Mucosa of descending colon (tissue), 3 donors: ENCODE measurements around the gene TRAPPC10. TPM values are rescaled to one million over a fixed set of nuclear protein-coding genes. Genes with fewer than 3 reads are reported as not detected.

Experiments used
- ATAC-seq: fragments of 200-7000 bp; cut with Tn5 transposase; one replicate; pipeline ENCODE4 v1.9.1; 2020; ENCODE audit warnings: mild to moderate bottlenecking, moderate library complexity
- DNase-seq, 3 donors: peaks; one replicate each; pipeline ENCODE4 v3.0.0-alpha.2; 2020
- H3K36me3 ChIP-seq: fragments of 200-600 bp; one replicate; pipeline ENCODE4 v1.8.0; 2021; ENCODE audit warnings: low read depth, mild to moderate bottlenecking
- H3K4me1 ChIP-seq: fragments of 200-600 bp; one replicate; pipeline ENCODE4 v1.8.0; 2021; ENCODE audit warnings: low read depth, mild to moderate bottlenecking
- H3K4me3 ChIP-seq: fragments of 200-600 bp; one replicate; pipeline ENCODE4 v1.8.0; 2021; ENCODE audit warnings: mild to moderate bottlenecking
- H3K9me3 ChIP-seq: fragments of 200-600 bp; one replicate; pipeline ENCODE4 v1.8.0; 2021; ENCODE audit warnings: mild to moderate bottlenecking
- intact Hi-C, 2 donors: fragments of 100-400 bp; cut with DNase I in 1 of 2; cut with micrococcal nuclease in 1 of 2; formaldehyde crosslinking; loops; one replicate each; pipeline versions ENCODE4 v1.11.0 to v1.11.1; 2022; cut with DNase I, micrococcal nuclease
- total RNA-seq, 3 donors: library from RNA; stranded (reverse); fragmentation: NEBNext Ultra II Directional in 2 of 3; extraction: Animal tissue kit (Norgen Biotek cat#: 25700) in 2 of 3; gene quantifications; one replicate each; pipeline versions ENCODE4 v1.2.1 to v1.2.4, GENCODE V29; 2021 to 2023
- TF ChIP-seq, protein P1 (sequence below): fragments of 200-600 bp; IDR thresholded peaks from one replicate; pipeline ENCODE4 v1.8.0; 2022; ENCODE audit warnings: antibody characterized with exemption, mild to moderate bottlenecking
- donor health status: DM: no; HTN: no; CAD: no; lungs with moderate emphysema.
- donor health status: DM: no; HTN: no; CAD: no.
- donor health status: DM: no; HTN: yes; CAD: no.

Gene TRAPPC10
- total RNA-seq, 3 donors from 2014 or later: 57.7 to 86.8 (median 61.9) TPM

DNA sequence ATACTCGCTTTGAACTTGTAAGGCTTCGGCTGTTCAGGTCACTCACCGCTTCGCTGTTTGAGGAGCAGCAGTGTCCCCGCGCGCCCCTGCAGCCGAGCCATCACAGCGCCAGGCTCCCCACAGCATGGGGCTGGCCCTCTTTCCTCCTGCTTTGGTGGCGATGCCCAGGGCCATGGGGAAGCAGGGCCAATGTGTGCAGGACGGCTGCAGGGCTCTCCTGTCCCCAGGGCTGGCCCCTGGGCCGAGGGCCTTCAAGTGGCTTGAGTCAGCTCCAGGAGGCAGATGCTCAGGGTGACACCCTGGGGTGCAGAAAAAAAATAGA is 38.5 kb upstream of the TRAPPC10 start:
- TF ChIP-seq, protein P1, sequence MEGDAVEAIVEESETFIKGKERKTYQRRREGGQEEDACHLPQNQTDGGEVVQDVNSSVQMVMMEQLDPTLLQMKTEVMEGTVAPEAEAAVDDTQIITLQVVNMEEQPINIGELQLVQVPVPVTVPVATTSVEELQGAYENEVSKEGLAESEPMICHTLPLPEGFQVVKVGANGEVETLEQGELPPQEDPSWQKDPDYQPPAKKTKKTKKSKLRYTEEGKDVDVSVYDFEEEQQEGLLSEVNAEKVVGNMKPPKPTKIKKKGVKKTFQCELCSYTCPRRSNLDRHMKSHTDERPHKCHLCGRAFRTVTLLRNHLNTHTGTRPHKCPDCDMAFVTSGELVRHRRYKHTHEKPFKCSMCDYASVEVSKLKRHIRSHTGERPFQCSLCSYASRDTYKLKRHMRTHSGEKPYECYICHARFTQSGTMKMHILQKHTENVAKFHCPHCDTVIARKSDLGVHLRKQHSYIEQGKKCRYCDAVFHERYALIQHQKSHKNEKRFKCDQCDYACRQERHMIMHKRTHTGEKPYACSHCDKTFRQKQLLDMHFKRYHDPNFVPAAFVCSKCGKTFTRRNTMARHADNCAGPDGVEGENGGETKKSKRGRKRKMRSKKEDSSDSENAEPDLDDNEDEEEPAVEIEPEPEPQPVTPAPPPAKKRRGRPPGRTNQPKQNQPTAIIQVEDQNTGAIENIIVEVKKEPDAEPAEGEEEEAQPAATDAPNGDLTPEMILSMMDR: no peak
- peaks cover 5% of the 10 kb centered on the region for H3K36me3 ChIP-seq
- H3K4me1 ChIP-seq: no peaks in the 10 kb centered on the region
- ATAC-seq: no peak
- H3K4me3 ChIP-seq: no peak overlapping the region
- no peaks in the 10 kb centered on the region for H3K9me3 ChIP-seq
- intact Hi-C loops: no loop called here
- peak in 1 of 3 donors; percentile 41 for DNase-seq

DNA sequence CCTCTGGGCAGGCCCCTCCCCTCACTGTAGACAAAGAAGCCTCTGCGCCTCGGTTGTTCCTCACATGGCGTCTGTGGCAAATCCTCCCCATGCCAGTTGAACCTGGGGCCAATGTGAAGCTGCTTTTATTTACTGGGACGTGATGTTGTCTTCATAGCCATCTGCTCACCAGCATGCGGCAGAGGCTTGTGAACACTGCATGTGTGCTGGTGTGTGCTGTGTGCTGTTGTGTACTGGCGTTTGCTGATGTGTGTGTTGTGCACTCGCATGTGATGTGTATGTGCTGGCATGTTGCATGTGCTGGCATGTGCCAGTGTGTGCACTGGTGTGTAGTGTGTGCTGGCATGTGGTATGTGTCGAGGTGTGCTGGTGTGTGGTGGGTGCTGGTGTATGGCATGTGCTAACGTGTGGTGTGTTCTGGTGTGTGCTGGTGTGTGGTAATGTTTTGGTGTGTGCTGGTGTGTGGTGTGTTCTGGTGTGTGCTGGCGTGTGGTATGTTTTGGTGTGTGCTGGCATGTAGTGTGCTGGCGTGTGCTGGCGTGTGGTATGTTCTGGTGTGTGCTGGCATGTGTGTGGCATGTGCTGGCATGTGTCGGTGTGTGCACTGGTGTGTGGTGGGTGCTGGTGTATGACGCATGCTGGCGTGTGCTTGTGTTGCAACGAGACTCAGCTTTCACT is 37.2 kb upstream of the TRAPPC10 start:
- TF ChIP-seq, protein P1: no peak
- Histone ChIP-seq H3K36me3 (peaks cover 5% of the 10 kb centered on the region), H3K4me3 (no peak overlapping the region), H3K9me3 (no peaks in the 10 kb centered on the region), H3K4me1 (no peaks in the 10 kb centered on the region)
- intact Hi-C loops: loop anchor here in 1 of 2 donors (5.0 kb wide), 1 partner anchor 163 kb away; no protein-coding TSS in a partner anchor
- DNase-seq: peak in 1 of 3 donors; percentile 20
- peak; percentile 12 for ATAC-seq

DNA sequence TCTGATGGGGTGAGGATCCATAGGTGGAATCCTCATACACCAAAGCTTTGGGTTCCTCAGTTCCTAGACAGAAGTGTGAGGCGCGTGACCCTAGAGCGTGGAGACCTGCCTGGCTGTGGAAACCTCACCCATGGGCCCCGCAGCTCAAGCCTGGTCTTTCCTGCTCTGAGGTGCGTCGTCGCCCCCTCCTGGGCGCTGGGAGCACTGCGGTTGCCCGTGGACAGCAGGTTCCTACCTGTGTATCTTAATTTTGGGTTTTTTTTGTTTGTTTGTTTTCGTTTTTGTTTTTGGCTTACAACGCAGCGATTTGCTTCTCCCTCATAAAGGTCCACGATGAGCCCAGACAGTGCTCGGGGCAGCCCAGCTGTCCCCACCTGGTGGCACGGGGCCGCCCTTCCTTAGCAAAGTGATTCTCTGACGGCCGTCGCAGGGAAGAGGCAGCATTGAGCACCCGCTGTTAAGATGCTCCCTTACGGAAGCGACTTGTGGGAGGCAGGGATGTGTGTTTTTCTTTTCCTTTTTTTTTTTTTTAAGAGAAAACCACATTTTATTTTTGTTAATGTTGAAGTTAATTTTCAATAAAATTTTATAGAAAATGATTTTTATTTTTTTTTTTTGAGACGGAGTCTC is 36.5 kb upstream of the TRAPPC10 start:
- TF ChIP-seq, protein P1: peak; percentile 82
- no peaks in the 10 kb centered on the region for H3K9me3 ChIP-seq
- no peak overlapping the region for H3K4me3 ChIP-seq
- DNase-seq (peak; percentile 82 to 90 (median 87)), ATAC-seq (peak; percentile 88)
- intact Hi-C loops: loop anchor here in 1 of 2 donors (5.0 kb wide), 1 partner anchor 163 kb away; no protein-coding TSS in a partner anchor
- H3K4me1 ChIP-seq: no peaks in the 10 kb centered on the region
- peaks cover 5% of the 10 kb centered on the region for H3K36me3 ChIP-seq

DNA sequence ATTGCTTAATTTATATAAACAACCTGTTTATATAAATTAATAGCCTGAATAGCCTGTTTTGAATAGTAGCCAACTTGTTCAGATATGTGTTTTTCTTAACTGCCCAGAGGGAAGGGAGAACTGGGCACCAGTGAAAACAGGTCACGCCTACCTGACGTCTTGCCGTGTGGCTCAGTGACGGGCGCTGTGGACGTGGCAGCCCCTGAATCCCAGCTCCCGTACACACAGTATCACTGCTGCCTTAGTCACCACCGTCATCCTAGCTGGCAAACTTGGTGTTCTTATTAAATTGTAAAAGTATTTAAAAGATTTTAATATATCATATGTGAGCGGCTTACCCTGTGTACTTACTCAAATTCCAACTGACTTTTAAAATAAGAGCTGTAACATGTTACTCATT is 35.4 kb upstream of the TRAPPC10 start:
- intact Hi-C loops: loop anchor here in 1 of 2 donors (5.0 kb wide), 1 partner anchor 164 kb away; no protein-coding TSS in a partner anchor
- no peak for ATAC-seq

DNA sequence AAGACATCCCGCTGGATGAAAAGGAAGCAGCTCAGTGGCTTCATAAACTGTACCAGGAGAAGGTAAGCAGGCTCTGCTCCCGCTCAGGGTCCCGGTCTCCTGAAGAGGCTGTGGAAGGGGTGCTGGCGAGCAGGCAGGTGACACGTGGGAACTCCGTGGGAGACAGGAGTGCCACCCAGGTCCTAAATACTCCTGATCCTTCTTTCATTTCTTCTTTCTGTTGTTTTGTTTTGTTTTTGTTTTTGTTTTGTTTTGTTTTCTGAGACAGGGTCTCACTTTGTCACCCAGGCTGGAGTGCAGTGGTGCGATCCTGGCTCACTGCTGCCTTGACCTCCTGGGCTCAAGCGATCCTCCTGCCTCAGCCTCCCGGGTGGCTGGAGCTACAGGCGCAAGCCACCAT is 34.0 kb upstream of the TRAPPC10 start:
- Histone ChIP-seq H3K4me1 (no peaks in the 10 kb centered on the region), H3K4me3 (no peak overlapping the region), H3K9me3 (no peaks in the 10 kb centered on the region), H3K36me3 (peaks cover 5% of the 10 kb centered on the region)
- DNase-seq (peak in 1 of 3 donors; percentile 14), ATAC-seq (no peak)
- TF ChIP-seq, protein P1: no peak
- intact Hi-C loops: loop anchor here in 1 of 2 donors (5.0 kb wide), 1 partner anchor 166 kb away; no protein-coding TSS in a partner anchor

More for the DNA sequence above, 35.4 kb upstream of the TRAPPC10 start:
- Histone ChIP-seq H3K36me3 (peaks cover 5% of the 10 kb centered on the region), H3K4me1 (no peaks in the 10 kb centered on the region), H3K4me3 (no peak overlapping the region), H3K9me3 (no peaks in the 10 kb centered on the region)
- TF ChIP-seq, protein P1: no peak
- DNase-seq: peak in 1 of 3 donors; percentile 14
